Osteoblast (primary cell): ENCODE data around the gene CATSPERB. TPM values are rescaled to one million over a fixed set of nuclear protein-coding genes. Genes with fewer than 3 reads are reported as not detected.

Experiments used
- DNase-seq: peaks from one replicate; pipeline ENCODE4 v3.0.0; 2011; ENCODE audit warnings: low spot score, mixed read lengths; ENCODE audit not compliant: insufficient read length; ENCODE audit errors: missing footprints
- H2AFZ ChIP-seq: 2 replicates; pipeline ENCODE4 v1.6.0; 2011; ENCODE audit warnings: mild to moderate bottlenecking, low read length
- H3K27ac ChIP-seq: 2 replicates; pipeline ENCODE4 v1.5.1; 2011; ENCODE audit warnings: mild to moderate bottlenecking, low read depth, low read length, moderate library complexity
- H3K27me3 ChIP-seq: 2 replicates; pipeline ENCODE4 v1.6.0; 2012; ENCODE audit warnings: mild to moderate bottlenecking, control low read depth, inconsistent platforms, low read length, moderate library complexity; ENCODE audit not compliant: insufficient read depth
- H3K36me3 ChIP-seq: 2 replicates; pipeline ENCODE4 v1.5.1; 2011; ENCODE audit warnings: mild to moderate bottlenecking, low read length, control low read depth, moderate library complexity; ENCODE audit not compliant: insufficient read depth
- H3K4me1 ChIP-seq: 2 replicates; pipeline ENCODE4 v1.5.1; 2011; ENCODE audit warnings: mild to moderate bottlenecking, low read length, control low read depth, moderate library complexity; ENCODE audit not compliant: insufficient read depth
- H3K4me2 ChIP-seq: 2 replicates; pipeline ENCODE4 v1.6.0; 2011; ENCODE audit warnings: mild to moderate bottlenecking, low read length; ENCODE audit not compliant: insufficient read depth
- H3K4me3 ChIP-seq: fragments of 200-600 bp; sonication (generic); 3 replicates; pipeline ENCODE4 v1.5.1; 2012; ENCODE audit warnings: mild to moderate bottlenecking, low read length, inconsistent platforms; ENCODE audit not compliant: insufficient read depth
- H3K79me2 ChIP-seq: 2 replicates; pipeline ENCODE4 v1.6.0; 2012; ENCODE audit warnings: mild to moderate bottlenecking, low read length, control low read depth, inconsistent platforms; ENCODE audit not compliant: insufficient read depth
- H3K9me3 ChIP-seq: 2 replicates; pipeline ENCODE4 v1.5.1; 2011; ENCODE audit warnings: low read depth, low read length, control low read depth
- H4K20me1 ChIP-seq: 2 replicates; pipeline ENCODE4 v1.6.0; 2012; ENCODE audit warnings: mild to moderate bottlenecking, low read length, control low read depth; ENCODE audit not compliant: insufficient read depth
- total RNA-seq: library from RNA; depleted of rRNA; stranded (reverse); fragments of >200 nt; gene quantifications from 2 replicates; pipeline ENCODE4 v1.2.3, GENCODE V29; 2012
- TF ChIP-seq, protein P1 (sequence below): IDR thresholded peaks from 2 replicates; pipeline ENCODE4 v1.5.1; 2011; ENCODE audit warnings: mild to moderate bottlenecking, low read depth, low read length, moderate library complexity; ENCODE audit errors: extremely low read depth

The CATSPERB gene
- total RNA-seq, 1 donor = not detected

DNA sequence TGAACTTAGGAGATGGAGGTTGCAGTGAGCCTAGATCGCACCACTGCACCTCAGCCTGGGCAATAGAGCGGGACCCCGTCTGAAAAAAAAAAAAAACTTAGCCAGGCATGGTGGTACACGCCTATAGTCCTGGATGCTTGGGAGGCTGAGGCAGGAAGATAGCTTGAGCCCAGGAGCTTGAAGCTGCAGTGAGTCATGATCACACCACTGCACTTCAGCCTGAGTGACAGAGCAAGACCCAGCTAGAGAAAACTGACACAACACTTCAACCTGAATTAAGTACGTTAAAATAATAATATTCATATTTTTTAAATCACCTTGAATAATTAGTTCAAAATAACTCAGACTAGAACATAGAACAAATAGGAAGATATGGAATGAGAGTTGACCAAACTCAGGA is 5.7 kb upstream of the CATSPERB start:
- H4K20me1 ChIP-seq = no peaks in the 10 kb centered on the region
- H3K27ac ChIP-seq = no peak overlapping the region
- no peak for DNase-seq
- H3K36me3 ChIP-seq = no peaks in the 10 kb centered on the region
- no peaks in the 10 kb centered on the region for H3K9me3 ChIP-seq
- no peak overlapping the region for H3K4me3 ChIP-seq
- no peaks in the 10 kb centered on the region for H3K27me3 ChIP-seq
- H3K4me1 ChIP-seq = no peaks in the 10 kb centered on the region
- no peak overlapping the region for H2AFZ ChIP-seq
- TF ChIP-seq, protein P1, sequence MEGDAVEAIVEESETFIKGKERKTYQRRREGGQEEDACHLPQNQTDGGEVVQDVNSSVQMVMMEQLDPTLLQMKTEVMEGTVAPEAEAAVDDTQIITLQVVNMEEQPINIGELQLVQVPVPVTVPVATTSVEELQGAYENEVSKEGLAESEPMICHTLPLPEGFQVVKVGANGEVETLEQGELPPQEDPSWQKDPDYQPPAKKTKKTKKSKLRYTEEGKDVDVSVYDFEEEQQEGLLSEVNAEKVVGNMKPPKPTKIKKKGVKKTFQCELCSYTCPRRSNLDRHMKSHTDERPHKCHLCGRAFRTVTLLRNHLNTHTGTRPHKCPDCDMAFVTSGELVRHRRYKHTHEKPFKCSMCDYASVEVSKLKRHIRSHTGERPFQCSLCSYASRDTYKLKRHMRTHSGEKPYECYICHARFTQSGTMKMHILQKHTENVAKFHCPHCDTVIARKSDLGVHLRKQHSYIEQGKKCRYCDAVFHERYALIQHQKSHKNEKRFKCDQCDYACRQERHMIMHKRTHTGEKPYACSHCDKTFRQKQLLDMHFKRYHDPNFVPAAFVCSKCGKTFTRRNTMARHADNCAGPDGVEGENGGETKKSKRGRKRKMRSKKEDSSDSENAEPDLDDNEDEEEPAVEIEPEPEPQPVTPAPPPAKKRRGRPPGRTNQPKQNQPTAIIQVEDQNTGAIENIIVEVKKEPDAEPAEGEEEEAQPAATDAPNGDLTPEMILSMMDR = no peak
- no peaks in the 10 kb centered on the region for H3K79me2 ChIP-seq
- no peak overlapping the region for H3K4me2 ChIP-seq

DNA sequence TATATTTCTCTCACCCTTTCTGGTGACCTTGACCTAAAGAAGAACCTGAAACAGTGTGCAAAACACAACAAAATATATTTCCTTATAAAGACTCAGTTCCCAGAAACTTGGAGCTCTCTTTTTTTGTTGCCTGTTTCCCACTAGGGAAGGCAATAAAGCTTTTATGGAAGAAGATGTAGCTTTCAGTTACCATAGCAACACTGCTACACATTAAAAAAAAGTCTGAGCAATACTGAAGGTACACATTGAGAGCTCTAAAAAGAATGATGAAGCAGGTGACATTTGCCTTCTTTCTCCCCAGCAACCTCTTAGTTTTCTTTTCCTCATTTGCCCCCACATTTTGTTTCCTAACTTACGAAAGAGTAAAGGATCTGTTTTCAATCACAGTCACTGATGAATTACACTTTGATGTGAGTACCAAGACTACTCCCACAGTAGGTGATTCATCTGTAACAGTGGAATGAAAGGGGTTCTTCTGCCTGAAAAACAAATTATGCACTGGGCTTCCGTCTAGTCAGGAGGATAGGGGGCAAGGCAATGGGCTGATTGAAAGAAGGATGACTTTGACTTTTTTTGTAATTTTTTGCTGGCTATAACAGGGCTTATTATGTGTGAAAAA is 1.1 kb upstream of the CATSPERB start:
- Histone ChIP-seq H3K79me2 (no peaks in the 10 kb centered on the region), H3K27ac (no peak overlapping the region), H3K4me3 (no peak overlapping the region), H3K4me2 (no peak overlapping the region), H3K27me3 (peaks cover 7% of the 10 kb centered on the region), H2AFZ (no peak overlapping the region), H3K9me3 (no peaks in the 10 kb centered on the region), H4K20me1 (no peaks in the 10 kb centered on the region), H3K36me3 (no peaks in the 10 kb centered on the region), H3K4me1 (no peaks in the 10 kb centered on the region)
- TF ChIP-seq, protein P1 = no peak
- DNase-seq = no peak

DNA sequence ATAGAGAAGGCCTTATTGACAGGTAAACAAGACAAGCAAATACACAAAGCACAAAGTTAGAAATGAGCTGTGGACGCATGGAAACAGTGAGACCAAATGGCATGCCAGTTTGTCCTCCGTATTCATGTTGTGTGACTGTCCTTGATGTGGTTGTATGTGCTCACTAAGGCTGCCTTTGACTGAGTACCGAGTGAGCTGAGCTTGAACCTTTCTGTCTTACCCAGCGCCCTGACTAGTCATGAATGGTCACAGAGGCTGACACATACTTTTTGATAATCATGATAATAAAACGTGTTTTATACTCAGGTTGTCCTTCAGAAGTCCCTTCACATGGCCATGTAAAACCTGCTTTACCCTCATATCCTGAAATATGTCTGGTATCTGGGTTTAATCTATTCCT is 553 bp upstream of the CATSPERB start:
- DNase-seq = no peak
- H3K79me2 ChIP-seq = no peaks in the 10 kb centered on the region
- TF ChIP-seq, protein P1 = no peak
- no peak overlapping the region for H2AFZ ChIP-seq
- H3K4me1 ChIP-seq = peaks cover 5% of the 10 kb centered on the region
- H3K27ac ChIP-seq = no peak overlapping the region
- no peaks in the 10 kb centered on the region for H3K9me3 ChIP-seq
- H3K36me3 ChIP-seq = no peaks in the 10 kb centered on the region
- no peak overlapping the region for H3K4me2 ChIP-seq
- no peak overlapping the region for H3K4me3 ChIP-seq
- no peaks in the 10 kb centered on the region for H4K20me1 ChIP-seq
- H3K27me3 ChIP-seq = peaks cover 7% of the 10 kb centered on the region

GRCh38 chr14:91731018-91731417 is 868 bp downstream of the CATSPERB start:
- H3K9me3 ChIP-seq = no peaks in the 10 kb centered on the region
- no peaks in the 10 kb centered on the region for H3K36me3 ChIP-seq
- no peak overlapping the region for H3K27ac ChIP-seq
- no peak overlapping the region for H3K4me2 ChIP-seq
- TF ChIP-seq, protein P1 = no peak
- no peaks in the 10 kb centered on the region for H3K79me2 ChIP-seq
- H4K20me1 ChIP-seq = no peaks in the 10 kb centered on the region
- DNase-seq = no peak
- H2AFZ ChIP-seq = no peak overlapping the region
- H3K27me3 ChIP-seq = peaks cover 7% of the 10 kb centered on the region
- peaks cover 14% of the 10 kb centered on the region for H3K4me1 ChIP-seq
- H3K4me3 ChIP-seq = no peak overlapping the region
